D721Med (cell line): ENCODE results near the gene LETM1.

Experiments used
- DNase-seq: peaks from one replicate; pipeline ENCODE4 v3.0.0; 2011; ENCODE audit warnings: low spot score; ENCODE audit not compliant: insufficient read length
- FAIRE-seq: peaks from 2 replicates; lab custom pipeline; 2011; peaks lifted over from hg19 to GRCh38; lab: Jason Lieb, UNC
- CTCF ChIP-seq: IDR thresholded peaks from 2 replicates; pipeline ENCODE4 v1.5.1; 2012; ENCODE audit warnings: mild to moderate bottlenecking, control low read depth; ENCODE audit not compliant: insufficient read depth; ENCODE audit errors: missing control alignments

Gene LETM1

DNA sequence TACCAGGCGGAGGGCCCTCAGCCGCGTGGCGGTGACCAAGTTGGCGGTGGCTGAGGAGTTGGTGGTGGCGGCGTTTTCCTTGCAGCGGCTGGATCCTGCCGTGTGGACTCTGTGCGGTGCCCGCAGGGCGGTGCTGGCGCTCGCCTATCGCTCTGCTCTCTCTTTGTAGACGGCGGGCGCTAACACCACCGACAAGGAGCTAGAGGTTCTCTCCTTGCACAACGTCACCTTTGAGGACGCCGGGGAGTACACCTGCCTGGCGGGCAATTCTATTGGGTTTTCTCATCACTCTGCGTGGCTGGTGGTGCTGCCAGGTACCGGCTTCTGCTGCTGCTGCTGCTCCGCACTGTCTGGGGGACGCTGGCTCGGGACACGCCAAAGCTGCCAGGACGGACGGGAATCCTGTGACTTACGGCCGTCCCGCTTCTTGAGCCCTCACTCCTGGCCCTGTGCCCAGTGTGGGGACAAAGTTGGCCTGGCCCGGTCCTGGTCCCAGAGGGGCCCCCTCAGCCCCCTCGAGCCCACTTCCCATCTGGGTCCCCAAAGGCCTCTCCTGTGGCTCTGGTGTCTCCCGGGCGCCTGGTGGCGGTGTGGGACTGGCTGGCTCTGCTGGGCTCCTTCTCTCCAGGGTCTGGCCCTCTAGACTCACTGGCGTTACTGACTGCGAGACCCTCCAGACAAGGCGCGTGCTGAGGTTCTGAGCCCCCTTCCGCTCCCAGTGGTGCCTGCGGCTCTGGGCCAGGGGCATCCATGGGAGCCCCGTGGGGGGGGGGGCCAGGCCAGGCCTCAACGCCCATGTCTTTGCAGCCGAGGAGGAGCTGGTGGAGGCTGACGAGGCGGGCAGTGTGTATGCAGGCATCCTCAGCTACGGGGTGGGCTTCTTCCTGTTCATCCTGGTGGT, 52.2 kb downstream of the LETM1 start:
- no peak for TF ChIP-seq CTCF
- DNase-seq (no peak), FAIRE-seq (no peak)

- TF ChIP-seq CTCF = no peak
- DNase-seq = no peak
- FAIRE-seq = no peak
These were observed 53.0 kb downstream of the LETM1 start for GRCh38 chr4:1802720-1803522.

DNA sequence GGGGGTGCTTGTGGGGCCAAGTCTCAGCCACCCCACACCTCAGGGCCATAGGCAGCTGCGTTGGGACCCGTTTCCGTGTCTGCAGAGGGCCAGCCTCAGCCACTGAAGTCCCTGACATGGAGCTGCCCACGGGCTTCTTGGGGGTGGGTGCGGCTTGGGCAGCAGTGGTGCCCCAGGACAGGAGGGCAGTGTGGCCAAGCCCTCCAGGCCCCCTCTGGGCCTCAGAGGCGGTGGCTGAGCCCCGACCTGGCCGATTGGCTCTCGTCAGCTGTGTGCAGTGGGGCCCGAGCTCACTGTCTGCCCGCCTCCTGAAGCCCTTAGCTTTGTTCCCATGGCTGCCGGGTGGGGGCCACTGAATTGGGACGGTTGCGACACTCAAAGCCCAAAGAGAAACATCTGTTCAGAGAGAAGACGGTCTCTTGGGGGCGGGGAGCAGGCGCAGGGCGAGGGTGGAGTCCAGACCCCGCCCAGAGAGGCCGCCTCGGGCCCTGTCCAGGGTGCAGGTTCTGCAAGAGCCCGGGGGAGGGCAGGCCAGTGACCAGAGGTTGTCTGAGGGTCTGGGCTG, 53.7 kb downstream of the LETM1 start:
- DNase-seq (no peak), FAIRE-seq (no peak)
- TF ChIP-seq CTCF = no peak

GRCh38 chr4:1801286-1801958, 54.5 kb downstream of the LETM1 start:
- no peak for TF ChIP-seq CTCF
- DNase-seq (no peak), FAIRE-seq (no peak)

DNA sequence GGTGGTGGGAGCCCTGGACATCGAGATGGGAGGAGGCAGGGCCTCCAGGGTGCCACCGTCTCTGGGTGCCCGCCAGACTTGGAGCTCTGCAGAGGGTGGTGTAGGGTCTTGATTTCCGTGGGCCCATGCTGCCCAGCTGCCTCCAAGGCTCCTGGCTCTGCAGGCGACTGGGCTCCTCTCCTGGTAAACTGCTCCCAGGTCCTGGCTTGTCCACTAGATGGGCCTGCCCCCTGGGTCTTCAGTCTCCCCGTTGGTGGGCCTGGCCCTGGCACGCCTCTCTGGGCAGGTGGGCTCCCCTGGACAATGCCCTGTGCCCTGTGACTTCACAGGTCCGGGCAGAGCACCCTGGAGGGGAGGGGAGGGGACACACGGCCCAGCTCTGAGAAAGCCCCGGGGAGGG, 55.2 kb downstream of the LETM1 start:
- DNase-seq (no peak), FAIRE-seq (no peak)
- no peak for TF ChIP-seq CTCF

DNA sequence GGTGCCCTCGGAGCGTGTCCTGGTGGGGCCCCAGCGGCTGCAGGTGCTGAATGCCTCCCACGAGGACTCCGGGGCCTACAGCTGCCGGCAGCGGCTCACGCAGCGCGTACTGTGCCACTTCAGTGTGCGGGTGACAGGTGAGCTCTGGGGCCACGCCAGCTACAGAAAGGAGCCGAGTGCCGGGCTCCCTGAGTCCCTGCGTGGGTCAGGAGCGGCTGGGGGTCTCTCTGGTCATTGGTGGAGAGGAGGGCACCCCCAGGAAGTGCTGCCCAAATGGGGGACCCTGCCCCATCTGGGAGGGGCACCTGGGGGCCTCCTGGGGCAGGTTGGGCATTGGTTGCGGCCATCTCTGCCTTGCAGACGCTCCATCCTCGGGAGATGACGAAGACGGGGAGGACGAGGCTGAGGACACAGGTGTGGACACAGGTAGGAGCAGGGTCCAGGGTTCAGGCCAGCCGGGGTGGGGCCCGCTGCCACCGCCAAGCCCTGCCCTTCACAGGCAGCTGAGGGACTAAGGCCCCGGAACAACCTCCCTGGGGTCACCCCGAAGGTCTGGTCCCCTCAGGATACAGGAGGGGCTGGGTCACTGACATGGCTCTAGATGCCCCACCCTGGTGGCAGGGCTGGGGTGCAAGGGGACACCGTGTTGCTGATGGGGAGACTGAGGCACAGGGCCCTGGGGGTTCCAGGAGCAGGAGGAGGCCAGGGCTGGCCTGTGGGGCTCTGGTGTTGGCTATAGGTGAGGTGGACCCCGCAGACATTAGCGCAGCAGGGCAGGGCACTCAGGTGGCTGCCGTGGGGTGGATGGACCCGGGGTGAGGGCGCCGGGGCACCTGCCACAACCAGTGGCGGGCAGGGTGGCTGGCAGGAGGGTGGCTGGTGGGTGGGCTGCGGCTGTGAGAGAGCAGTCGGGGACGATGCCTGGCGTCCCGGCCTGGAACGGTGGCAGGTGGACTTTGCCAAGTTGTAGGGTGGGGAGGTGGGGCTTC, 56.3 kb downstream of the LETM1 start:
- no peak for TF ChIP-seq CTCF
- DNase-seq (no peak), FAIRE-seq (no peak)
